ENCODE measurements around the gene DEFB112. TPM values are rescaled to one million over a fixed set of nuclear protein-coding genes. Genes with fewer than 3 reads are reported as not detected.

DEFB112 gene
- polyA plus RNA-seq, 1 donor (not counting 4 experiments of a cell fraction or from before 2014, with no cell fraction given): not detected

DNA sequence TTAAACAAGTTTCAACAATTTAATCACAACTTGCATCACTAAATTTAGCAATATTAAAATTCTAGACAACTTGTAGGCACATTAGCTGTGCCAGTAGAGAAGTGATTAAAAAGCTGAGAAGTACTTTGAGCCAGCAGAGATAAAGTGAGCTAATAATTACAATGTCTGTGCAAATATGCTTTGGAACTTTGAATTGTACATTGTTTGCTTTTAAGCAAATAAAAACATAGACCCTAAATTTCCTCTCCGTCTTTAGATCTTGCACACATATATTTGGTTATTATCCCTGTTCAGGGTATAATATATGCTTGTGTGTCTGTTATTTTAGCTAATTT is 44.2 kb upstream of the DEFB112 start:
- Histone ChIP-seq H3K27ac (ENCODE audit: control insufficient read depth, insufficient read depth, low read length) (no peak overlapping the region), H3K36me3 (ENCODE audit: control insufficient read depth in 2 of 2, extremely low read depth in 1 of 2, insufficient read depth in 2 of 2, low read length in 2 of 2) (no peaks in the 10 kb centered on the region), H3K9ac (ENCODE audit: control insufficient read depth, extremely low read depth, insufficient read depth, low read length) (no peak overlapping the region), H3K4me3 (ENCODE audit: control insufficient read depth in 2 of 3, extremely low read depth in 1 of 3, insufficient read depth in 2 of 3, low read depth in 1 of 3, low read length in 3 of 3) (no peak overlapping the region), H4K20me1 (ENCODE audit: control insufficient read depth, extremely low read depth, insufficient read depth, low read length) (no peaks in the 10 kb centered on the region), H3K27me3 (ENCODE audit: control insufficient read depth, extremely low read depth, insufficient read depth, low read length) (no peaks in the 10 kb centered on the region), H3K9me3 (ENCODE audit: control insufficient read depth, low read depth, low read length) (no peaks in the 10 kb centered on the region), H3K9me1 (ENCODE audit: control insufficient read depth, extremely low read depth, insufficient read depth, low read length) (no peaks in the 10 kb centered on the region), H3K4me1 (ENCODE audit: control insufficient read depth, extremely low read depth, insufficient read depth, low read length) (no peaks in the 10 kb centered on the region), H2AFZ (ENCODE audit: control insufficient read depth, low read length) (no peak overlapping the region), H3K4me2 (ENCODE audit: control insufficient read depth, extremely low read depth, insufficient read depth, low read depth, low read length) (no peak overlapping the region), H3K79me2 (ENCODE audit: control insufficient read depth, insufficient read depth, low read length) (no peaks in the 10 kb centered on the region)
- dilution Hi-C loops (cut with MboI; ENCODE audit: extremely low pct_ligation_motif_present, low sequenced_read_pairs): no loop called here
- FAIRE-seq: no peak
- DNase-seq (ENCODE audit: low read depth, low spot score): no peak
- no peak for TF ChIP-seq EZH2 (IDR thresholded peaks at IDR 0.05; ENCODE audit: low read length)
- TF ChIP-seq, protein P1, sequence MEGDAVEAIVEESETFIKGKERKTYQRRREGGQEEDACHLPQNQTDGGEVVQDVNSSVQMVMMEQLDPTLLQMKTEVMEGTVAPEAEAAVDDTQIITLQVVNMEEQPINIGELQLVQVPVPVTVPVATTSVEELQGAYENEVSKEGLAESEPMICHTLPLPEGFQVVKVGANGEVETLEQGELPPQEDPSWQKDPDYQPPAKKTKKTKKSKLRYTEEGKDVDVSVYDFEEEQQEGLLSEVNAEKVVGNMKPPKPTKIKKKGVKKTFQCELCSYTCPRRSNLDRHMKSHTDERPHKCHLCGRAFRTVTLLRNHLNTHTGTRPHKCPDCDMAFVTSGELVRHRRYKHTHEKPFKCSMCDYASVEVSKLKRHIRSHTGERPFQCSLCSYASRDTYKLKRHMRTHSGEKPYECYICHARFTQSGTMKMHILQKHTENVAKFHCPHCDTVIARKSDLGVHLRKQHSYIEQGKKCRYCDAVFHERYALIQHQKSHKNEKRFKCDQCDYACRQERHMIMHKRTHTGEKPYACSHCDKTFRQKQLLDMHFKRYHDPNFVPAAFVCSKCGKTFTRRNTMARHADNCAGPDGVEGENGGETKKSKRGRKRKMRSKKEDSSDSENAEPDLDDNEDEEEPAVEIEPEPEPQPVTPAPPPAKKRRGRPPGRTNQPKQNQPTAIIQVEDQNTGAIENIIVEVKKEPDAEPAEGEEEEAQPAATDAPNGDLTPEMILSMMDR (optimal IDR thresholded peaks at IDR 0.05 in 1 of 3, IDR thresholded peaks at IDR 0.05 in 1 of 3, conservative IDR thresholded peaks at IDR 0.05 in 1 of 3; ENCODE audit: extremely low read depth in 1 of 3, insufficient read depth in 2 of 3, low read length in 3 of 3): no peak

DNA sequence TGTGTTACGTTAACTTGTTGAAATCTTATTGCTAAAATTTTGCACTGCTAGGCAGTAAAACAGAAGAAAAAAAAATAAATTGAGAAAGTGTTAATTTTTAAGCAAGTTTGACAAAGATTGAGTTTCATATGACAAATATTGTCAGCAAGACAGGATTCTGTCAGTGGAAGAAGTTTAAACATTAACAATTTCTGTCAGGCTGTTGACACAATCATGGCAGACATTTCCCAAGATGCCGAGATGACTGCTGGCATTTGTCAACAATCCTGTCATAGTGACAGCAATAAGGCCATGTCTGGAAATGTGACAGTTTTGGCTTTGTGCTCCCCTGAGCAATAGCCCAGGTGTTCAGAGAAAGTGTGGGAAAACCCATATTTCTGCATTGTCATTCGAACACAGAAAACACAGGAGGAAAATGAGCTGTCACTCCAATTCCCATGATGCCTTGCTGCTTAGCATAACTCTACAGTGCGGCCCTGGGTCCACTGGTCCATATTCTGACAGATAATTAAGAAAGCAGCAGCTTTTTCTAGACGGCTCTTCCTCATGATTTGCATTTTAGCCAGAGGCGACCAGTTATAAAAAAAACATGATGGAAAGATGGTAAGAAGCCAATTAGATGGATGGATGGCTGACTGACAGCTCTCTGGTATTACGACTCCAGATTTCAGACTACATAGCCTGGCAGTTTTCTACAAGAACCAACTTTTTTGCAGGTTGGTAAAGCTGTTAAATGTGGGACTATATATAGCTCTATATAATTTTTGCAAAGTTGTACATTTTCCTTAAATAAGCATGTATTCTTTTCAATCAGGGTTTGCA is 43.6 kb upstream of the DEFB112 start:
- Histone ChIP-seq H3K4me3 (ENCODE audit: control insufficient read depth in 2 of 3, extremely low read depth in 1 of 3, insufficient read depth in 2 of 3, low read depth in 1 of 3, low read length in 3 of 3) (no peak overlapping the region), H3K27ac (ENCODE audit: control insufficient read depth, insufficient read depth, low read length) (no peak overlapping the region), H3K9me3 (ENCODE audit: control insufficient read depth, low read depth, low read length) (no peaks in the 10 kb centered on the region), H3K4me2 (ENCODE audit: control insufficient read depth, extremely low read depth, insufficient read depth, low read depth, low read length) (no peak overlapping the region), H3K27me3 (ENCODE audit: control insufficient read depth, extremely low read depth, insufficient read depth, low read length) (no peaks in the 10 kb centered on the region), H3K4me1 (ENCODE audit: control insufficient read depth, extremely low read depth, insufficient read depth, low read length) (no peaks in the 10 kb centered on the region), H3K36me3 (ENCODE audit: control insufficient read depth in 2 of 2, extremely low read depth in 1 of 2, insufficient read depth in 2 of 2, low read length in 2 of 2) (no peaks in the 10 kb centered on the region), H4K20me1 (ENCODE audit: control insufficient read depth, extremely low read depth, insufficient read depth, low read length) (no peaks in the 10 kb centered on the region), H2AFZ (ENCODE audit: control insufficient read depth, low read length) (no peak overlapping the region), H3K9ac (ENCODE audit: control insufficient read depth, extremely low read depth, insufficient read depth, low read length) (no peak overlapping the region), H3K79me2 (ENCODE audit: control insufficient read depth, insufficient read depth, low read length) (no peaks in the 10 kb centered on the region), H3K9me1 (ENCODE audit: control insufficient read depth, extremely low read depth, insufficient read depth, low read length) (no peaks in the 10 kb centered on the region)
- TF ChIP-seq EZH2 (IDR thresholded peaks at IDR 0.05; ENCODE audit: low read length): no peak
- FAIRE-seq (no peak), DNase-seq (ENCODE audit: low read depth, low spot score) (no peak)
- dilution Hi-C loops (cut with MboI; ENCODE audit: extremely low pct_ligation_motif_present, low sequenced_read_pairs): no loop called here

DNA sequence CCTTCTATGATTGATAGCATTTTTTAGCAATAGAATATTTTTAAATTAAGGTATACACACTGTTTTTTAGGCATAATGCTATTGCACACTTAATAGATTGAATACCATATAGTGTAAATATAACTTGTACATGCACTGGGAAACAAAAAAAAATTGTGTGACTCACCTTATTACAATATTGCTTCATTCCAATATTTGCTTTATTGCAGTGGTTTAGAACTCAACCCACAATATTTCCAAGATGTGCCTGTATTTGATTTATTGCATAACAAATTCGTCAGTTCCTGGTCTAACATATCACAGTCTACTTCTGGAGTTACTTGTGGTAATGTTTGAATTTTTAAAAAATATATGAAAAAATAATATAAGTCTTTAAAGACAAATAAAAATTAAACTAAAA is 41.9 kb upstream of the DEFB112 start:
- peaks cover 5% of the 10 kb centered on the region for H3K4me1 ChIP-seq (ENCODE audit: control insufficient read depth, extremely low read depth, insufficient read depth, low read length)
- no peak overlapping the region for H3K4me3 ChIP-seq (ENCODE audit: control insufficient read depth in 2 of 3, extremely low read depth in 1 of 3, insufficient read depth in 2 of 3, low read depth in 1 of 3, low read length in 3 of 3)
- no peak overlapping the region for H3K9ac ChIP-seq (ENCODE audit: control insufficient read depth, extremely low read depth, insufficient read depth, low read length)
- no peaks in the 10 kb centered on the region for H4K20me1 ChIP-seq (ENCODE audit: control insufficient read depth, extremely low read depth, insufficient read depth, low read length)
- DNase-seq (ENCODE audit: low read depth, low spot score): no peak
- no peaks in the 10 kb centered on the region for H3K36me3 ChIP-seq (ENCODE audit: control insufficient read depth in 2 of 2, extremely low read depth in 1 of 2, insufficient read depth in 2 of 2, low read length in 2 of 2)
- no peaks in the 10 kb centered on the region for H3K9me1 ChIP-seq (ENCODE audit: control insufficient read depth, extremely low read depth, insufficient read depth, low read length)
- TF ChIP-seq, protein P1 (optimal IDR thresholded peaks at IDR 0.05 in 1 of 3, IDR thresholded peaks at IDR 0.05 in 1 of 3, conservative IDR thresholded peaks at IDR 0.05 in 1 of 3; ENCODE audit: extremely low read depth in 1 of 3, insufficient read depth in 2 of 3, low read length in 3 of 3): no peak
- H3K4me2 ChIP-seq (ENCODE audit: control insufficient read depth, extremely low read depth, insufficient read depth, low read depth, low read length): no peak overlapping the region
- H3K79me2 ChIP-seq (ENCODE audit: control insufficient read depth, insufficient read depth, low read length): no peaks in the 10 kb centered on the region
- H3K27me3 ChIP-seq (ENCODE audit: control insufficient read depth, extremely low read depth, insufficient read depth, low read length): no peaks in the 10 kb centered on the region
- no peak overlapping the region for H2AFZ ChIP-seq (ENCODE audit: control insufficient read depth, low read length)
- dilution Hi-C loops (cut with MboI; ENCODE audit: extremely low pct_ligation_motif_present, low sequenced_read_pairs): no loop called here
- FAIRE-seq: no peak
- H3K9me3 ChIP-seq (ENCODE audit: control insufficient read depth, low read depth, low read length): no peaks in the 10 kb centered on the region
- no peak overlapping the region for H3K27ac ChIP-seq (ENCODE audit: control insufficient read depth, insufficient read depth, low read length)

Data from keratinocyte (primary cell).